Measurements from ENCODE around the gene PDE8A.

DNA sequence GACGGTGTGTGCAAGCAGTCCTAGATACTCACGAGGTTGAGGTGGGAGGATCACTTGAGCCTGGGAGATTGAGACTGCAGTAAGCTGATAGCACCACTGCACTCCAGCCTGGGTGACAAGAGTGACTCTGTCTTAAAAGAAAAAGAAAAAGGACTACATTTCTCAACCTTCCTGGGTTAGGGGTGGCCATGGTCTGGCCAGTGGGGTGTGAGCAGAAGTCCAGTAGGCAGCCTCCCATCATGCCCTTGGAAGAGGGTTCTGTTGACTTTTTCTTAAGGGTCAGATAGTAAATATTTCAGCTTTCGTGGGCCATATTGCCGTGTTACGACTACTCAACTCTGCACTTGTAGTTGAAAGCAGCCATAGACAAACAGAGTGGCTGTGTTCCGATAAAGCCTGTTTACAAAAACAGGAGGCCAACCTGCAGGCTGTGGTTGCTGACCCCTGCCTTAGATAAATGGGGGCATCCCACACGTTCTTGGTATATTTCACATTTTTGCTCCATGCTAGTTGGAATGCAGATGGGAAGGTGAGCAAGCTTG is 31.0 kb upstream of the PDE8A start:
- TF ChIP-seq, protein P1, sequence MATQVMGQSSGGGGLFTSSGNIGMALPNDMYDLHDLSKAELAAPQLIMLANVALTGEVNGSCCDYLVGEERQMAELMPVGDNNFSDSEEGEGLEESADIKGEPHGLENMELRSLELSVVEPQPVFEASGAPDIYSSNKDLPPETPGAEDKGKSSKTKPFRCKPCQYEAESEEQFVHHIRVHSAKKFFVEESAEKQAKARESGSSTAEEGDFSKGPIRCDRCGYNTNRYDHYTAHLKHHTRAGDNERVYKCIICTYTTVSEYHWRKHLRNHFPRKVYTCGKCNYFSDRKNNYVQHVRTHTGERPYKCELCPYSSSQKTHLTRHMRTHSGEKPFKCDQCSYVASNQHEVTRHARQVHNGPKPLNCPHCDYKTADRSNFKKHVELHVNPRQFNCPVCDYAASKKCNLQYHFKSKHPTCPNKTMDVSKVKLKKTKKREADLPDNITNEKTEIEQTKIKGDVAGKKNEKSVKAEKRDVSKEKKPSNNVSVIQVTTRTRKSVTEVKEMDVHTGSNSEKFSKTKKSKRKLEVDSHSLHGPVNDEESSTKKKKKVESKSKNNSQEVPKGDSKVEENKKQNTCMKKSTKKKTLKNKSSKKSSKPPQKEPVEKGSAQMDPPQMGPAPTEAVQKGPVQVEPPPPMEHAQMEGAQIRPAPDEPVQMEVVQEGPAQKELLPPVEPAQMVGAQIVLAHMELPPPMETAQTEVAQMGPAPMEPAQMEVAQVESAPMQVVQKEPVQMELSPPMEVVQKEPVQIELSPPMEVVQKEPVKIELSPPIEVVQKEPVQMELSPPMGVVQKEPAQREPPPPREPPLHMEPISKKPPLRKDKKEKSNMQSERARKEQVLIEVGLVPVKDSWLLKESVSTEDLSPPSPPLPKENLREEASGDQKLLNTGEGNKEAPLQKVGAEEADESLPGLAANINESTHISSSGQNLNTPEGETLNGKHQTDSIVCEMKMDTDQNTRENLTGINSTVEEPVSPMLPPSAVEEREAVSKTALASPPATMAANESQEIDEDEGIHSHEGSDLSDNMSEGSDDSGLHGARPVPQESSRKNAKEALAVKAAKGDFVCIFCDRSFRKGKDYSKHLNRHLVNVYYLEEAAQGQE (IDR thresholded peaks at IDR 0.05; ENCODE audit: unreplicated experiment) = no peak
- TF ChIP-seq, protein P2, sequence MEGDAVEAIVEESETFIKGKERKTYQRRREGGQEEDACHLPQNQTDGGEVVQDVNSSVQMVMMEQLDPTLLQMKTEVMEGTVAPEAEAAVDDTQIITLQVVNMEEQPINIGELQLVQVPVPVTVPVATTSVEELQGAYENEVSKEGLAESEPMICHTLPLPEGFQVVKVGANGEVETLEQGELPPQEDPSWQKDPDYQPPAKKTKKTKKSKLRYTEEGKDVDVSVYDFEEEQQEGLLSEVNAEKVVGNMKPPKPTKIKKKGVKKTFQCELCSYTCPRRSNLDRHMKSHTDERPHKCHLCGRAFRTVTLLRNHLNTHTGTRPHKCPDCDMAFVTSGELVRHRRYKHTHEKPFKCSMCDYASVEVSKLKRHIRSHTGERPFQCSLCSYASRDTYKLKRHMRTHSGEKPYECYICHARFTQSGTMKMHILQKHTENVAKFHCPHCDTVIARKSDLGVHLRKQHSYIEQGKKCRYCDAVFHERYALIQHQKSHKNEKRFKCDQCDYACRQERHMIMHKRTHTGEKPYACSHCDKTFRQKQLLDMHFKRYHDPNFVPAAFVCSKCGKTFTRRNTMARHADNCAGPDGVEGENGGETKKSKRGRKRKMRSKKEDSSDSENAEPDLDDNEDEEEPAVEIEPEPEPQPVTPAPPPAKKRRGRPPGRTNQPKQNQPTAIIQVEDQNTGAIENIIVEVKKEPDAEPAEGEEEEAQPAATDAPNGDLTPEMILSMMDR (conservative IDR thresholded peaks at IDR 0.05; ENCODE audit: low read depth in 2 of 2) = no peak
- no peak for TF ChIP-seq JUNB (IDR thresholded peaks at IDR 0.05; ENCODE audit: unreplicated experiment)
- no peak for TF ChIP-seq EZH2 (IDR thresholded peaks at IDR 0.05; ENCODE audit: low read depth, unreplicated experiment)
- no peak for TF ChIP-seq ZNF114 (CRISPR knock-in tag; IDR thresholded peaks at IDR 0.05)
- TF ChIP-seq POLR2AphosphoS5 (IDR thresholded peaks at IDR 0.05; ENCODE audit: low read depth) = no peak
- no peak for TF ChIP-seq EZH2phosphoT487 (IDR thresholded peaks at IDR 0.05; ENCODE audit: unreplicated experiment)
- TF ChIP-seq, protein P3, sequence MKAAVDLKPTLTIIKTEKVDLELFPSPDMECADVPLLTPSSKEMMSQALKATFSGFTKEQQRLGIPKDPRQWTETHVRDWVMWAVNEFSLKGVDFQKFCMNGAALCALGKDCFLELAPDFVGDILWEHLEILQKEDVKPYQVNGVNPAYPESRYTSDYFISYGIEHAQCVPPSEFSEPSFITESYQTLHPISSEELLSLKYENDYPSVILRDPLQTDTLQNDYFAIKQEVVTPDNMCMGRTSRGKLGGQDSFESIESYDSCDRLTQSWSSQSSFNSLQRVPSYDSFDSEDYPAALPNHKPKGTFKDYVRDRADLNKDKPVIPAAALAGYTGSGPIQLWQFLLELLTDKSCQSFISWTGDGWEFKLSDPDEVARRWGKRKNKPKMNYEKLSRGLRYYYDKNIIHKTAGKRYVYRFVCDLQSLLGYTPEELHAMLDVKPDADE (IDR thresholded peaks at IDR 0.05) = no peak
- no peak for TF ChIP-seq CREB1 (CRISPR knock-in tag; IDR thresholded peaks at IDR 0.05; ENCODE audit: low read depth)
- no peak for TF ChIP-seq ZNF331 (CRISPR knock-in tag; IDR thresholded peaks at IDR 0.05; ENCODE audit: low read depth)
- TF ChIP-seq, protein P4, sequence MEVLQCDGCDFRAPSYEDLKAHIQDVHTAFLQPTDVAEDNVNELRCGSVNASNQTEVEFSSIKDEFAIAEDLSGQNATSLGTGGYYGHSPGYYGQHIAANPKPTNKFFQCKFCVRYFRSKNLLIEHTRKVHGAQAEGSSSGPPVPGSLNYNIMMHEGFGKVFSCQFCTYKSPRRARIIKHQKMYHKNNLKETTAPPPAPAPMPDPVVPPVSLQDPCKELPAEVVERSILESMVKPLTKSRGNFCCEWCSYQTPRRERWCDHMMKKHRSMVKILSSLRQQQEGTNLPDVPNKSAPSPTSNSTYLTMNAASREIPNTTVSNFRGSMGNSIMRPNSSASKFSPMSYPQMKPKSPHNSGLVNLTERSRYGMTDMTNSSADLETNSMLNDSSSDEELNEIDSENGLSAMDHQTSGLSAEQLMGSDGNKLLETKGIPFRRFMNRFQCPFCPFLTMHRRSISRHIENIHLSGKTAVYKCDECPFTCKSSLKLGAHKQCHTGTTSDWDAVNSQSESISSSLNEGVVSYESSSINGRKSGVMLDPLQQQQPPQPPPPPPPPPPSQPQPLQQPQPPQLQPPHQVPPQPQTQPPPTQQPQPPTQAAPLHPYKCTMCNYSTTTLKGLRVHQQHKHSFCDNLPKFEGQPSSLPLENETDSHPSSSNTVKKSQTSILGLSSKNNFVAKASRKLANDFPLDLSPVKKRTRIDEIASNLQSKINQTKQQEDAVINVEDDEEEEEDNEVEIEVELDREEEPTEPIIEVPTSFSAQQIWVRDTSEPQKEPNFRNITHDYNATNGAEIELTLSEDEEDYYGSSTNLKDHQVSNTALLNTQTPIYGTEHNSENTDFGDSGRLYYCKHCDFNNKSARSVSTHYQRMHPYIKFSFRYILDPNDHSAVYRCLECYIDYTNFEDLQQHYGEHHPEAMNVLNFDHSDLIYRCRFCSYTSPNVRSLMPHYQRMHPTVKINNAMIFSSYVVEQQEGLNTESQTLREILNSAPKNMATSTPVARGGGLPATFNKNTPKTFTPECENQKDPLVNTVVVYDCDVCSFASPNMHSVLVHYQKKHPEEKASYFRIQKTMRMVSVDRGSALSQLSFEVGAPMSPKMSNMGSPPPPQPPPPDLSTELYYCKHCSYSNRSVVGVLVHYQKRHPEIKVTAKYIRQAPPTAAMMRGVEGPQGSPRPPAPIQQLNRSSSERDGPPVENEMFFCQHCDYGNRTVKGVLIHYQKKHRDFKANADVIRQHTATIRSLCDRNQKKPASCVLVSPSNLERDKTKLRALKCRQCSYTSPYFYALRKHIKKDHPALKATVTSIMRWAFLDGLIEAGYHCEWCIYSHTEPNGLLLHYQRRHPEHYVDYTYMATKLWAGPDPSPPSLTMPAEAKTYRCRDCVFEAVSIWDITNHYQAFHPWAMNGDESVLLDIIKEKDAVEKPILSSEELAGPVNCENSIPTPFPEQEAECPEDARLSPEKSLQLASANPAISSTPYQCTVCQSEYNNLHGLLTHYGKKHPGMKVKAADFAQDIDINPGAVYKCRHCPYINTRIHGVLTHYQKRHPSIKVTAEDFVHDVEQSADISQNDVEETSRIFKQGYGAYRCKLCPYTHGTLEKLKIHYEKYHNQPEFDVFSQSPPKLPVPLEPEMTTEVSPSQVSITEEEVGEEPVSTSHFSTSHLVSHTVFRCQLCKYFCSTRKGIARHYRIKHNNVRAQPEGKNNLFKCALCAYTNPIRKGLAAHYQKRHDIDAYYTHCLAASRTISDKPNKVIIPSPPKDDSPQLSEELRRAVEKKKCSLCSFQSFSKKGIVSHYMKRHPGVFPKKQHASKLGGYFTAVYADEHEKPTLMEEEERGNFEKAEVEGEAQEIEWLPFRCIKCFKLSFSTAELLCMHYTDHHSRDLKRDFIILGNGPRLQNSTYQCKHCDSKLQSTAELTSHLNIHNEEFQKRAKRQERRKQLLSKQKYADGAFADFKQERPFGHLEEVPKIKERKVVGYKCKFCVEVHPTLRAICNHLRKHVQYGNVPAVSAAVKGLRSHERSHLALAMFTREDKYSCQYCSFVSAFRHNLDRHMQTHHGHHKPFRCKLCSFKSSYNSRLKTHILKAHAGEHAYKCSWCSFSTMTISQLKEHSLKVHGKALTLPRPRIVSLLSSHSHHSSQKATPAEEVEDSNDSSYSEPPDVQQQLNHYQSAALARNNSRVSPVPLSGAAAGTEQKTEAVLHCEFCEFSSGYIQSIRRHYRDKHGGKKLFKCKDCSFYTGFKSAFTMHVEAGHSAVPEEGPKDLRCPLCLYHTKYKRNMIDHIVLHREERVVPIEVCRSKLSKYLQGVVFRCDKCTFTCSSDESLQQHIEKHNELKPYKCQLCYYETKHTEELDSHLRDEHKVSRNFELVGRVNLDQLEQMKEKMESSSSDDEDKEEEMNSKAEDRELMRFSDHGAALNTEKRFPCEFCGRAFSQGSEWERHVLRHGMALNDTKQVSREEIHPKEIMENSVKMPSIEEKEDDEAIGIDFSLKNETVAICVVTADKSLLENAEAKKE (CRISPR knock-in tag; IDR thresholded peaks at IDR 0.05) = no peak
- TF ChIP-seq NANOG (IDR thresholded peaks at IDR 0.05; ENCODE audit: borderline replicate concordance) = no peak
